ENCODE results near the gene ACAA1. TPM values are rescaled to one million over a fixed set of nuclear protein-coding genes. Genes with fewer than 3 reads are reported as not detected.

The ACAA1 gene
- total and polyA plus RNA-seq, 2 of the 13 experiments (the other 11 are each of a cell fraction or from before 2014, with no cell fraction given), result 60.8 to 188 TPM

DNA sequence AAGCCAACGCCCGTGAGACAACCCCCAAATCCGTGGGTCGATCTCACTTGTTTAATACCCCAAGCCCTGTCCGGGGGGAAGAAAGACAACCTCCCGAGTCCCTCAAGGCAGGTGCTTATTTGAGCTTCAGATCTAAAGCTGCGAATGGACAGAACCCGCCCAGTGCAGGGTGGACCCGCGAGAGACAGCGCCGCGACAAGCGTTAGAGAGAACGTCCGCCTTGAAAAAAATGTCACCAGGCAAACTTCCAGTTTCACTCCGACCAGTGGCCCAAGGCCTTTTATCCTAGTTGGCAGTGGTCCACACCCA, 27.7 kb upstream of the ACAA1 start (continued):
- TF ChIP-seq, protein P1, sequence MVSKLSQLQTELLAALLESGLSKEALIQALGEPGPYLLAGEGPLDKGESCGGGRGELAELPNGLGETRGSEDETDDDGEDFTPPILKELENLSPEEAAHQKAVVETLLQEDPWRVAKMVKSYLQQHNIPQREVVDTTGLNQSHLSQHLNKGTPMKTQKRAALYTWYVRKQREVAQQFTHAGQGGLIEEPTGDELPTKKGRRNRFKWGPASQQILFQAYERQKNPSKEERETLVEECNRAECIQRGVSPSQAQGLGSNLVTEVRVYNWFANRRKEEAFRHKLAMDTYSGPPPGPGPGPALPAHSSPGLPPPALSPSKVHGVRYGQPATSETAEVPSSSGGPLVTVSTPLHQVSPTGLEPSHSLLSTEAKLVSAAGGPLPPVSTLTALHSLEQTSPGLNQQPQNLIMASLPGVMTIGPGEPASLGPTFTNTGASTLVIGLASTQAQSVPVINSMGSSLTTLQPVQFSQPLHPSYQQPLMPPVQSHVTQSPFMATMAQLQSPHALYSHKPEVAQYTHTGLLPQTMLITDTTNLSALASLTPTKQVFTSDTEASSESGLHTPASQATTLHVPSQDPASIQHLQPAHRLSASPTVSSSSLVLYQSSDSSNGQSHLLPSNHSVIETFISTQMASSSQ (IDR thresholded peaks at IDR 0.05; ENCODE audit: low read depth), result 0 out of 2 replicates have a peak, but pooled peaks have one; percentile 4
- TF ChIP-seq, protein P1 (CRISPR knock-in tag; IDR thresholded peaks at IDR 0.05; ENCODE audit: borderline replicate concordance), result no peak
- TF ChIP-seq, protein P2, sequence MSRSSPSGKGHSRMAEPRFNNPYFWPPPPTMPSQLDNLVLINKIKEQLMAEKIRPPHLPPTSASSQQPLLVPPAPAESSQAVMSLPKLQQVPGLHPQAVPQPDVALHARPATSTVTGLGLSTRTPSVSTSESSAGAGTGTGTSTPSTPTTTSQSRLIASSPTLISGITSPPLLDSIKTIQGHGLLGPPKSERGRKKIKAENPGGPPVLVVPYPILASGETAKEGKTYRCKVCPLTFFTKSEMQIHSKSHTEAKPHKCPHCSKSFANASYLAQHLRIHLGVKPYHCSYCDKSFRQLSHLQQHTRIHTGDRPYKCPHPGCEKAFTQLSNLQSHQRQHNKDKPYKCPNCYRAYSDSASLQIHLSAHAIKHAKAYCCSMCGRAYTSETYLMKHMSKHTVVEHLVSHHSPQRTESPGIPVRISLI (CRISPR knock-in tag; IDR thresholded peaks at IDR 0.05; ENCODE audit: borderline replicate concordance), result peak; percentile 68; the same call in 1 of the 2 replicates
- no peak for TF ChIP-seq ZNF264 (CRISPR knock-in tag; IDR thresholded peaks at IDR 0.05)
- TF ChIP-seq HMGA1 (CRISPR knock-in tag; conservative IDR thresholded peaks at IDR 0.05), result no peak
- TF ChIP-seq ZNF879 (CRISPR knock-in tag; IDR thresholded peaks at IDR 0.05), result no peak
- TF ChIP-seq, protein P3, sequence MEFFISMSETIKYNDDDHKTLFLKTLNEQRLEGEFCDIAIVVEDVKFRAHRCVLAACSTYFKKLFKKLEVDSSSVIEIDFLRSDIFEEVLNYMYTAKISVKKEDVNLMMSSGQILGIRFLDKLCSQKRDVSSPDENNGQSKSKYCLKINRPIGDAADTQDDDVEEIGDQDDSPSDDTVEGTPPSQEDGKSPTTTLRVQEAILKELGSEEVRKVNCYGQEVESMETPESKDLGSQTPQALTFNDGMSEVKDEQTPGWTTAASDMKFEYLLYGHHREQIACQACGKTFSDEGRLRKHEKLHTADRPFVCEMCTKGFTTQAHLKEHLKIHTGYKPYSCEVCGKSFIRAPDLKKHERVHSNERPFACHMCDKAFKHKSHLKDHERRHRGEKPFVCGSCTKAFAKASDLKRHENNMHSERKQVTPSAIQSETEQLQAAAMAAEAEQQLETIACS (CRISPR knock-in tag; IDR thresholded peaks at IDR 0.05), result no peak
- no peak for TF ChIP-seq ZNF549 (CRISPR knock-in tag; IDR thresholded peaks at IDR 0.05)
- TF ChIP-seq SAFB2 (CRISPR knock-in tag; IDR thresholded peaks at IDR 0.05; ENCODE audit: borderline replicate concordance, low read depth), result 0 out of 2 replicates have a peak, but pooled peaks have one; percentile 31
- no peak for TF ChIP-seq BCL6 (CRISPR knock-in tag; IDR thresholded peaks at IDR 0.05)
- no peak for TF ChIP-seq SP1 (IDR thresholded peaks at IDR 0.05)
- TF ChIP-seq SP1 (CRISPR knock-in tag; IDR thresholded peaks at IDR 0.05), result no peak
- TF ChIP-seq ZNF431 (CRISPR knock-in tag; IDR thresholded peaks at IDR 0.05; ENCODE audit: borderline replicate concordance, low read depth), result 0 out of 2 replicates have a peak, but pooled peaks have one; percentile 5
- no peak for TF ChIP-seq ZBTB42 (CRISPR knock-in tag; IDR thresholded peaks at IDR 0.05)
- no peak for TF ChIP-seq SMARCC2 (IDR thresholded peaks at IDR 0.05)
- TF ChIP-seq, protein P4, sequence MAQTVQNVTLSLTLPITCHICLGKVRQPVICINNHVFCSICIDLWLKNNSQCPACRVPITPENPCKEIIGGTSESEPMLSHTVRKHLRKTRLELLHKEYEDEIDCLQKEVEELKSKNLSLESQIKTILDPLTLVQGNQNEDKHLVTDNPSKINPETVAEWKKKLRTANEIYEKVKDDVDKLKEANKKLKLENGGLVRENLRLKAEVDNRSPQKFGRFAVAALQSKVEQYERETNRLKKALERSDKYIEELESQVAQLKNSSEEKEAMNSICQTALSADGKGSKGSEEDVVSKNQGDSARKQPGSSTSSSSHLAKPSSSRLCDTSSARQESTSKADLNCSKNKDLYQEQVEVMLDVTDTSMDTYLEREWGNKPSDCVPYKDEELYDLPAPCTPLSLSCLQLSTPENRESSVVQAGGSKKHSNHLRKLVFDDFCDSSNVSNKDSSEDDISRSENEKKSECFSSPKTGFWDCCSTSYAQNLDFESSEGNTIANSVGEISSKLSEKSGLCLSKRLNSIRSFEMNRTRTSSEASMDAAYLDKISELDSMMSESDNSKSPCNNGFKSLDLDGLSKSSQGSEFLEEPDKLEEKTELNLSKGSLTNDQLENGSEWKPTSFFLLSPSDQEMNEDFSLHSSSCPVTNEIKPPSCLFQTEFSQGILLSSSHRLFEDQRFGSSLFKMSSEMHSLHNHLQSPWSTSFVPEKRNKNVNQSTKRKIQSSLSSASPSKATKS (CRISPR knock-in tag; IDR thresholded peaks at IDR 0.05), result 0 out of 2 replicates have a peak, but pooled peaks have one; percentile 34
- TF ChIP-seq SOX13 (IDR thresholded peaks at IDR 0.05), result no peak
- TF ChIP-seq SOX13 (CRISPR knock-in tag; conservative IDR thresholded peaks at IDR 0.05 in 1 of 2, IDR thresholded peaks at IDR 0.05 in 1 of 2), result no peak
- TF ChIP-seq, protein P5, sequence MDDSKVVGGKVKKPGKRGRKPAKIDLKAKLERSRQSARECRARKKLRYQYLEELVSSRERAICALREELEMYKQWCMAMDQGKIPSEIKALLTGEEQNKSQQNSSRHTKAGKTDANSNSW (CRISPR knock-in tag; IDR thresholded peaks at IDR 0.05; ENCODE audit: borderline replicate concordance), result no peak
- no peak for TF ChIP-seq TCF7 (IDR thresholded peaks at IDR 0.05; ENCODE audit: low read depth)
- 0 out of 2 replicates have a peak, but pooled peaks have one; percentile 30 for TF ChIP-seq KLF9 (CRISPR knock-in tag; IDR thresholded peaks at IDR 0.05; ENCODE audit: low read depth)
- TF ChIP-seq ZNF546 (CRISPR knock-in tag; conservative IDR thresholded peaks at IDR 0.05), result peak; percentile 78; the same call in 1 of the 2 replicates
- TF ChIP-seq SNAI1 (CRISPR knock-in tag; IDR thresholded peaks at IDR 0.05; ENCODE audit: borderline replicate concordance), result 0 out of 2 replicates have a peak, but pooled peaks have one; percentile 61
